ENCODE results near the gene RSKR.
"Not testable (repeated sequence)": the region's sequence is repeated elsewhere in the genome, so short reads cannot be mapped to it uniquely, and the experiment has no call there.

RSKR gene, protein sequence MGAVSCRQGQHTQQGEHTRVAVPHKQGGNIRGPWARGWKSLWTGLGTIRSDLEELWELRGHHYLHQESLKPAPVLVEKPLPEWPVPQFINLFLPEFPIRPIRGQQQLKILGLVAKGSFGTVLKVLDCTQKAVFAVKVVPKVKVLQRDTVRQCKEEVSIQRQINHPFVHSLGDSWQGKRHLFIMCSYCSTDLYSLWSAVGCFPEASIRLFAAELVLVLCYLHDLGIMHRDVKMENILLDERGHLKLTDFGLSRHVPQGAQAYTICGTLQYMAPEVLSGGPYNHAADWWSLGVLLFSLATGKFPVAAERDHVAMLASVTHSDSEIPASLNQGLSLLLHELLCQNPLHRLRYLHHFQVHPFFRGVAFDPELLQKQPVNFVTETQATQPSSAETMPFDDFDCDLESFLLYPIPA

DNA sequence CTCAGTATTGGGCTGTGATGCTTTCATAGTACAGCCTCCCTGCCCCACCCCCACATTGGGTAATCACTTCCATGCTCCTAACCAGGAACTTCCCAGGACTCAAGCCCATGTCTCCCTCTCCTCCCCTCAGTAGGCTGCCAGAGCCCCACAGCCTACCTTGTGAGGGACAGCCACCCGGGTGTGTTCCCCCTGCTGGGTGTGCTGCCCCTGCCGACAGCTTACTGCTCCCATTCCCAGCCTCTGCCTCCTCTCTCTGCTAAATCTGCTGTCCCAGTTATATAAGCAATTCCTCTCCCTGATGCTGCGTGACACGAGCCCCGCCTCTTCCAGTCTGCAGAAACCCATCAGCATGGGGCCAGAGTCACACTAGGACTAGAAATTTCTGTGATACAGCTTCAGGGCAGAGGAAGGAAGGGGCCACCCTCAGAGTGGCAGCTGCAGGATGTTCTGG, at the start of gene RSKR:
TSS of gene RSKR (minus strand) at position 255 of the 451 bp plus-strand sequence. CDS start at position 231, 24 bp downstream.
- no peak within 1 kb of the TSS for H3K9ac ChIP-seq (ENCODE audit: low read depth in 1 of 2, low read length in 2 of 2)
- peaks cover 17 to 26% of the 10 kb centered on the region in 2 donors for H3K4me1 ChIP-seq (ENCODE audit: control insufficient read depth in 1 of 2, insufficient read depth in 2 of 2, low read length in 2 of 2)
- H3K27ac ChIP-seq (ENCODE audit: low read depth, low read length) = no peak within 1 kb of the TSS
- no peaks in the 10 kb centered on the region for H3K9me3 ChIP-seq (ENCODE audit: control insufficient read depth in 1 of 2, low read length in 2 of 2)
- H3K4me3 ChIP-seq (ENCODE audit: low read depth in 1 of 2, low read length in 2 of 2) = no peak within 1 kb of the TSS
- peaks cover 49 to 69% of the 10 kb centered on the region in 2 donors for H3K36me3 ChIP-seq (ENCODE audit: control insufficient read depth in 1 of 2, insufficient read depth in 2 of 2, low read length in 2 of 2)
- H3K27me3 ChIP-seq (ENCODE audit: control insufficient read depth in 1 of 2, insufficient read depth in 2 of 2, low read length in 2 of 2) = no peaks in the 10 kb centered on the region

DNA sequence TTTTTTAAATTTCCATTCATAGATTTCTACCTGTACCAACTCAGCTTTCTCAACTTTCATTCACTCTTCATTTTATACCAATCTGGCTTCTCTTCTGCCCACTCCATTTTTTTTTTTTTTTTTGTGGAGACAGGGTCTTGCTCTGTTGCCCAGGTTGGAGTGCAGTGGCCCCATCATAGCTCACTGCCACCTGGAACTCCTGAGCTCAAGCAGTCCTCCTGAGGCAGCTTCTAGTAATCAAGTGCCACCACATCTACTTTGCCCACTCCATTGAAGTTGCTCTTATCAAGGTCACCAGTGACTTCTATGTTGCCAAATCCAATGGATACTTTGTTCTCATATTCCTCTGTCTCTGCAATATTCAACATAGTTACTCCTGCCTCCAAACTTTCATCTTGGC, 49.7 kb upstream of the RSKR start:
- peak overlapping the region in 1 of 2 donors; percentile 96 for H3K9ac ChIP-seq (ENCODE audit: low read depth in 1 of 2, low read length in 2 of 2)
- H3K27ac ChIP-seq (ENCODE audit: low read depth, low read length) = no peak overlapping the region
- H3K4me3 ChIP-seq (ENCODE audit: low read depth in 1 of 2, low read length in 2 of 2) = peak overlapping the region; percentile 48 to 96
- H3K27me3 ChIP-seq (ENCODE audit: control insufficient read depth in 1 of 2, insufficient read depth in 2 of 2, low read length in 2 of 2) = no peaks in the 10 kb centered on the region
- no peaks in the 10 kb centered on the region for H3K9me3 ChIP-seq (ENCODE audit: control insufficient read depth in 1 of 2, low read length in 2 of 2)
- peaks cover 13 to 26% of the 10 kb centered on the region in 2 donors for H3K4me1 ChIP-seq (ENCODE audit: control insufficient read depth in 1 of 2, insufficient read depth in 2 of 2, low read length in 2 of 2)
- H3K36me3 ChIP-seq (ENCODE audit: control insufficient read depth in 1 of 2, insufficient read depth in 2 of 2, low read length in 2 of 2) = peaks cover 0 to 17% of the 10 kb centered on the region in 2 donors

DNA sequence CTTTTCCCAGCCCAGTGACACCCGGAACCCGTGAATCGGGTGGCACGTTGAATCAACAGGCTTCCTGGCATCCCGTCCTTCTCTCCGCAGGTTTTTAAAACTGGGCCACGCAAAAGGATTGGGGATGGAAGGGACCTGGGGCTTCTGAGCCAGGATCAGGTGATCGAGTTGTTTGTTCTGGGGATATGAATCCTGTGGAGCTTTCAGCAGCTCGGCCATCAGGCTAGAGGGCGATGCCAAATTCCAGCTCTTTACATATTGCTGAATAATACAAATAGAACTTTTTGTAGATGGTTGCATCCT, 48.5 kb upstream of the RSKR start:
- H3K4me1 ChIP-seq (ENCODE audit: control insufficient read depth in 1 of 2, insufficient read depth in 2 of 2, low read length in 2 of 2) = peaks cover 13 to 26% of the 10 kb centered on the region in 2 donors

DNA sequence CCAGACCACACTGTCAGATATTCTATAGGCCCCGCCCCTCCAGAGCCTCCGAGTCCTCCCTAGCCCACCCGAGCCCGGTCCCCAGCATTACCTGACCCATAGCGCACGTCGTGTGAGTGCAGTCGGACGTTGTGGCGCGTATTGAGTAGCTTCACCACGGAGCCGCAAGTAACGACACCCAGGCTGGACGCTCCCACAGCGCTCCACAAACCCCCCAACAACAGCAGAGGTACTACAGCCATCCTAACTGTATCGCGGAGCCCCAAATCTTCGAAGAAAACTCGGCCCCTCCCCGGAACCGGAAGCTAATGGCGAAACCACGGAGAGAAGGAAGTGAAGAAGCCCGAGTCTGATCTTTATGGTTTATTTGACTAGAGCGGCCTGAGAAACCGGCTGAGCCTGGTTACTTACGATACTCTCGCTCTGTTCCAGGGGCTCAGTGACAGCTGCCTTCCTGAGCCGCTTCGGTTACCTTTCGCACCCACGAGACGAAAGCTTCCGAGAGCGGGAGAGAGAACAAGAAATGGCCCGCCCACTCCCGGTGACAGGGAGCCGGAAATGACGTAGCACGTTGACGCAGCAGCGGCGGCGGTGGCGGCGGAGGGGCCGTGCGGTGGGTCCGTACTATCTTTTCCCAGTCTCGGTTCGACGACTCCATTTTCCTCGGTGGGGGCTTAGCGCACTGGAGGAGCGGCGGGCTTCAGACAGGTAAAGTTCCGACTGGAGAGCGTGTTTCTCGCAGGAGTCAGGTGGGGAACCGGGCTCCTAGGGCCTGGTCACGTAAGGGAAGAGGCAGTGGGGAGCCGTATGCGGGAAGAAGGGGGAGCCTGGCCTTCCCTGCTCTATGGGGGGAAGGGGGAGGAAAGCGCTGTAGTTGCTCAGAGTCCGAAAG, 47.9 kb upstream of the RSKR start, which contains the start of the genes SDF2 and SUPT6H:
TSS of gene SDF2 (minus strand) at position 272 of the 892 bp plus-strand sequence. CDS start at position 242, 30 bp downstream.
TSS of gene SUPT6H (plus strand) at position 571 of the 892 bp plus-strand sequence. CDS start 11,197 bp downstream, outside the sequence.
- Histone ChIP-seq H3K4me3 (ENCODE audit: low read depth in 1 of 2, low read length in 2 of 2) (peak within 1 kb of the TSS; percentile 96 to 98), H3K9ac (ENCODE audit: low read depth in 1 of 2, low read length in 2 of 2) (peak within 1 kb of the TSS; percentile 96 to 99), H3K4me1 (ENCODE audit: control insufficient read depth in 1 of 2, insufficient read depth in 2 of 2, low read length in 2 of 2) (peaks cover 13 to 26% of the 10 kb centered on the region in 2 donors), H3K27ac (ENCODE audit: low read depth, low read length) (peak within 1 kb of the TSS; percentile 95), H3K9me3 (ENCODE audit: control insufficient read depth in 1 of 2, low read length in 2 of 2) (no peaks in the 10 kb centered on the region), H3K27me3 (ENCODE audit: control insufficient read depth in 1 of 2, insufficient read depth in 2 of 2, low read length in 2 of 2) (no peaks in the 10 kb centered on the region), H3K36me3 (ENCODE audit: control insufficient read depth in 1 of 2, insufficient read depth in 2 of 2, low read length in 2 of 2) (peaks cover 0 to 14% of the 10 kb centered on the region in 2 donors)

More for the DNA sequence above, 48.5 kb upstream of the RSKR start:
- H3K27me3 ChIP-seq (ENCODE audit: control insufficient read depth in 1 of 2, insufficient read depth in 2 of 2, low read length in 2 of 2) = no peaks in the 10 kb centered on the region
- H3K27ac ChIP-seq (ENCODE audit: low read depth, low read length) = peak overlapping the region; percentile 95
- peaks cover 0 to 14% of the 10 kb centered on the region in 2 donors for H3K36me3 ChIP-seq (ENCODE audit: control insufficient read depth in 1 of 2, insufficient read depth in 2 of 2, low read length in 2 of 2)
- peak overlapping the region; percentile 96 to 99 for H3K9ac ChIP-seq (ENCODE audit: low read depth in 1 of 2, low read length in 2 of 2)
- peak overlapping the region; percentile 96 to 98 for H3K4me3 ChIP-seq (ENCODE audit: low read depth in 1 of 2, low read length in 2 of 2)
- no peaks in the 10 kb centered on the region for H3K9me3 ChIP-seq (ENCODE audit: control insufficient read depth in 1 of 2, low read length in 2 of 2)

DNA sequence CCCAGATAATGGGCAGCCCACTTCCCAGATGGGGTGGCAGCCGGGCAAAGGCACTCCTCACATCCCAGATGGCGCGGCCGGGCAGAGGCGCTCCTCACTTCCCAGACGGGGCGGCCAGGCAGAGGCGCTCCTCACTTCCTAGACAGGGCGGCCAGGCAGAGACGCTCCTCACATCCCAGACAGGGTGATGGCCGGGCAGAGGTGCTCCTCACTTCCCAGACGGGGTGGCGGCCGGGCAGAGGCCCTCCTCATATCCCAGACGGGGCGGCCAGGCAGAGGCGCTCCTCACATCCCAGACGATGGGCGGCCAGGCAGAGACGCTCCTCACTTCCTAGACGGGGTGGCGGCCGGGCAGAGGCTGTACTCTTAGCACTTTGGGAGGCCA, 45.5 kb upstream of the RSKR start:
- H3K36me3 ChIP-seq (ENCODE audit: control insufficient read depth in 1 of 2, insufficient read depth in 2 of 2, low read length in 2 of 2) = peaks cover 4 to 13% of the 10 kb centered on the region in 2 donors
- H3K4me1 ChIP-seq (ENCODE audit: control insufficient read depth in 1 of 2, insufficient read depth in 2 of 2, low read length in 2 of 2) = peaks cover 13 to 26% of the 10 kb centered on the region in 2 donors
- H3K9ac ChIP-seq (ENCODE audit: low read depth in 1 of 2, low read length in 2 of 2); H3K9me3 ChIP-seq (ENCODE audit: control insufficient read depth in 1 of 2, low read length in 2 of 2); H3K27ac ChIP-seq (ENCODE audit: low read depth, low read length); H3K4me3 ChIP-seq (ENCODE audit: low read depth in 1 of 2, low read length in 2 of 2); H3K27me3 ChIP-seq (ENCODE audit: control insufficient read depth in 1 of 2, insufficient read depth in 2 of 2, low read length in 2 of 2): not testable (repeated sequence)

DNA sequence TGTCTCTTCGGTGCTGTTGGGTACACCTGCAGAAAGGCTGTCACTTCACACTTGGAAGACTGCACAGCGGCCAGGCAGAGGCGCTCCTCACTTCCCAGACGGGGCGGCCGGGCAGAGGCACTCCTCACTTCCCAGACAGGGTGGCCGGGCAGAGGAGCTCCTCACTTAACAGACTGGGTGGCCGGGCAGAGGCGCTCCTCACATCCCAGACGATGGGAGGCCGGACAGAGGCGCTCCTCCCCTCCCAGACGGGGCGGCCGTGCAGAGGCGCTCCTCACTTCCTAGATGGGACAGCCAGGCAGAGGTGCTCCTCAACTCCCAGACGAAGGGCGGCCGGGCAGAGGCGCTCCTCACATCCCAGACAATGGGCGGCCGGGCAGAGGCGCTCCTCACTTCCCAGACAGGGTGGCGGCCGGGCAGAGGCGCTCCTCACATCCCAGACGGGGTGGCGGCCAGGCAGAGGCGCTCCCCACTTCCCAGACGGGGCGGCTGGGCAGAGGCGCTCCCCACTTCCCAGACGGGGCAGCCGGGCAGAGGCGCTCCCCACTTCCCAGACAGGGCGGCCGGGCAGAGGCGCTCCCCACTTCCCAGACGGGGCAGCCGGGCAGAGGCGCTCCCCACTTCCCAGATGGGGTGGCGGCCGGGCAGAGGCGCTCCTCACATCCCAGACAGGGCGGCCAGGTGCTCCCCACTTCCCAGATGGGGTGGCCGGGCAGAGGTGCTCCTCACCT, 44.9 kb upstream of the RSKR start:
- Histone ChIP-seq H3K4me1 (ENCODE audit: control insufficient read depth in 1 of 2, insufficient read depth in 2 of 2, low read length in 2 of 2) (peaks cover 13 to 24% of the 10 kb centered on the region in 2 donors), H3K36me3 (ENCODE audit: control insufficient read depth in 1 of 2, insufficient read depth in 2 of 2, low read length in 2 of 2) (peaks cover 4 to 17% of the 10 kb centered on the region in 2 donors)
- H3K27me3 ChIP-seq (ENCODE audit: control insufficient read depth in 1 of 2, insufficient read depth in 2 of 2, low read length in 2 of 2) = not testable (repeated sequence)

DNA sequence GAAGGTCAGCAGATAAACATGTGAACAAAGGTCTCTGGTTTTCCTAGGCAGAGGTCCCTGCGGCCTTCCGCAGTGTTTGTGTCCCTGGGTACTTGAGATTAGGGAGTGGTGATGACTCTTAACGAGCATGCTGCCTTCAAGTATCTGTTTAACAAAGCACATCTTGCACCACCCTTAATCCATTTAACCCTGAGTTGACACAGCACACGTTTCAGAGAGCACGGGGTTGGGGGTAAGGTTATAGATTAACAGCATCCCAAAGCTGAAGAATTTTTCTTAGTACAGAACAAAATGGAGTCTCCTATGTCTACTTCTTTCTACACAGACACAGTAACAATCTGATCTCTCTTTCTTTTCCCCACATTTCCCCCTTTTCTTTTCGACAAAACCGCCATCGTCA, 44.4 kb upstream of the RSKR start:
- not testable (repeated sequence) for H3K27ac ChIP-seq (ENCODE audit: low read depth, low read length); H3K9me3 ChIP-seq (ENCODE audit: control insufficient read depth in 1 of 2, low read length in 2 of 2); H3K9ac ChIP-seq (ENCODE audit: low read depth in 1 of 2, low read length in 2 of 2); H3K4me3 ChIP-seq (ENCODE audit: low read depth in 1 of 2, low read length in 2 of 2); H3K27me3 ChIP-seq (ENCODE audit: control insufficient read depth in 1 of 2, insufficient read depth in 2 of 2, low read length in 2 of 2)
- peaks cover 4 to 21% of the 10 kb centered on the region in 2 donors for H3K36me3 ChIP-seq (ENCODE audit: control insufficient read depth in 1 of 2, insufficient read depth in 2 of 2, low read length in 2 of 2)
- H3K4me1 ChIP-seq (ENCODE audit: control insufficient read depth in 1 of 2, insufficient read depth in 2 of 2, low read length in 2 of 2) = peaks cover 10 to 18% of the 10 kb centered on the region in 2 donors

More for the DNA sequence above, 44.9 kb upstream of the RSKR start:
- not testable (repeated sequence) for H3K9me3 ChIP-seq (ENCODE audit: control insufficient read depth in 1 of 2, low read length in 2 of 2); H3K4me3 ChIP-seq (ENCODE audit: low read depth in 1 of 2, low read length in 2 of 2); H3K9ac ChIP-seq (ENCODE audit: low read depth in 1 of 2, low read length in 2 of 2); H3K27ac ChIP-seq (ENCODE audit: low read depth, low read length)

DNA sequence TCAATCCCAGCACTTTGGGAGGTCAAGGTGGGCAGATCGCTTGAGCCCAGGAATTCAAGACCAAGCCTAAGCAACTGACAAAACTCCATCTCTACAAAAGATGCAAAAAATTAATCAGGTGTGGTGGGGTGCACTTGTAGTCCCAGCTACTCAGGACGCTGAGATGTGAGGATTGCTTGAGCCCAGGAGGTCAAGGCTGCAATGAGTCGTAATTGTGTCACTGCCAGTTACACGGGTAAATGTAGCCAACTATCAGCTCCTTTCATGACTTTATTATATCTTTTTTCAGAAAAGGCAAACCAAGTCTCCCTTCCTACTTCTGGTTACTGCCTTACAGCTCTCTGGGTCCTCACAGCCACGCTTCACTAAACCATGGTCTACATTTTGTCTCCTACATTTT, 43.8 kb upstream of the RSKR start:
- no peak overlapping the region for H3K4me3 ChIP-seq (ENCODE audit: low read depth in 1 of 2, low read length in 2 of 2)
- H3K4me1 ChIP-seq (ENCODE audit: control insufficient read depth in 1 of 2, insufficient read depth in 2 of 2, low read length in 2 of 2) = peaks cover 5 to 13% of the 10 kb centered on the region in 2 donors
- H3K9ac ChIP-seq (ENCODE audit: low read depth in 1 of 2, low read length in 2 of 2) = no peak overlapping the region
- H3K27ac ChIP-seq (ENCODE audit: low read depth, low read length) = no peak overlapping the region
- H3K27me3 ChIP-seq (ENCODE audit: control insufficient read depth in 1 of 2, insufficient read depth in 2 of 2, low read length in 2 of 2) = no peaks in the 10 kb centered on the region
- H3K36me3 ChIP-seq (ENCODE audit: control insufficient read depth in 1 of 2, insufficient read depth in 2 of 2, low read length in 2 of 2) = peaks cover 4 to 21% of the 10 kb centered on the region in 2 donors
- H3K9me3 ChIP-seq (ENCODE audit: control insufficient read depth in 1 of 2, low read length in 2 of 2) = no peaks in the 10 kb centered on the region

DNA sequence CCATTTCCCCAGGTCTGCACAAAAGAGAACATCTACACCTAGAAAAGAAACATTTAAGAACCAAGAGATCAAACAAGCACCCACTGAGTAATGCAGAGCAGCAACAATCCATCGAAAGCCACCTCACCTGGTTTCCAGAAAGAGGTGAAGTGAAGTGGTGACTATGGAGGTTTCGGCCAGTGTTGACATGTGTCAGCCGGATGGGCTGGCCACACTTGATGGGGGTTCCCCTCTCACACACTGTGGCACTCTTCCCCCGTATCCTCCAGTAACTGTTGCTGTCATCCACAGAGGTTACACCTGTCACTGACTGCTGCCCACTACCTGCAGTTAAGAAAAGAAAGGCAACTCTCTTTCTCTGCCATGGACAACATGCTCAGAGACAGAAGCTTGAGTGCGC, 41.2 kb upstream of the RSKR start:
- no peaks in the 10 kb centered on the region for H3K27me3 ChIP-seq (ENCODE audit: control insufficient read depth in 1 of 2, insufficient read depth in 2 of 2, low read length in 2 of 2)
- no peak overlapping the region for H3K4me3 ChIP-seq (ENCODE audit: low read depth in 1 of 2, low read length in 2 of 2)
- no peaks in the 10 kb centered on the region for H3K9me3 ChIP-seq (ENCODE audit: control insufficient read depth in 1 of 2, low read length in 2 of 2)
- H3K36me3 ChIP-seq (ENCODE audit: control insufficient read depth in 1 of 2, insufficient read depth in 2 of 2, low read length in 2 of 2) = peaks cover 4 to 35% of the 10 kb centered on the region in 2 donors
- no peak overlapping the region for H3K9ac ChIP-seq (ENCODE audit: low read depth in 1 of 2, low read length in 2 of 2)
- H3K4me1 ChIP-seq (ENCODE audit: control insufficient read depth in 1 of 2, insufficient read depth in 2 of 2, low read length in 2 of 2) = peaks cover 0 to 3% of the 10 kb centered on the region in 2 donors
- no peak overlapping the region for H3K27ac ChIP-seq (ENCODE audit: low read depth, low read length)

Data from duodenal mucosa (tissue), 2 donors.